WERI-Rb-1 (cell line): Measurements from ENCODE around the gene TLR3.

Experiments used
- DNase-seq: peaks from one replicate; pipeline ENCODE4 v3.0.0-alpha.2; 2020
- H3K27ac ChIP-seq: fragments of 250-450 bp; sonication (Bioruptor Pico); 2 replicates; pipeline ENCODE4 v1.5.1; 2020; ENCODE audit warnings: mild to moderate bottlenecking, moderate library complexity
- H3K27me3 ChIP-seq: fragments of 250-450 bp; sonication (Bioruptor Pico); 2 replicates; pipeline ENCODE4 v1.5.1; 2021; ENCODE audit warnings: mild to moderate bottlenecking, low read depth, moderate library complexity; ENCODE audit not compliant: insufficient read depth, severe bottlenecking
- H3K36me3 ChIP-seq: fragments of 250-450 bp; sonication (Bioruptor Pico); 2 replicates; pipeline ENCODE4 v1.5.1; 2020; ENCODE audit warnings: mild to moderate bottlenecking, moderate library complexity
- H3K4me3 ChIP-seq: 2 replicates; pipeline ENCODE4 v1.5.1; 2011; ENCODE audit warnings: low read depth, mild to moderate bottlenecking, control low read depth, low read length
- H3K9me3 ChIP-seq: fragments of 250-450 bp; sonication (Bioruptor Pico); 2 replicates; pipeline ENCODE4 v1.5.1; 2021; ENCODE audit warnings: mild to moderate bottlenecking, moderate library complexity; ENCODE audit not compliant: severe bottlenecking
- CTCF ChIP-seq: IDR thresholded peaks from 2 replicates; pipeline ENCODE4 v1.5.1; 2011; ENCODE audit warnings: low read depth, mild to moderate bottlenecking, control low read depth, inconsistent platforms, low read length

Gene TLR3

GRCh38 chr4:186023975-186024374 is 45.0 kb upstream of the TLR3 start:
- no peak overlapping the region for H3K27ac ChIP-seq
- no peaks in the 10 kb centered on the region for H3K36me3 ChIP-seq
- no peaks in the 10 kb centered on the region for H3K27me3 ChIP-seq
- no peak overlapping the region for H3K4me3 ChIP-seq
- H3K9me3 ChIP-seq: no peaks in the 10 kb centered on the region
- DNase-seq: no peak
- no peak for TF ChIP-seq CTCF

- no peaks in the 10 kb centered on the region for H3K27me3 ChIP-seq
- no peak for DNase-seq
- H3K36me3 ChIP-seq: no peaks in the 10 kb centered on the region
- no peaks in the 10 kb centered on the region for H3K9me3 ChIP-seq
- TF ChIP-seq CTCF: no peak
- no peak overlapping the region for H3K4me3 ChIP-seq
- no peak overlapping the region for H3K27ac ChIP-seq
Measured at GRCh38 chr4:186024637-186025407, 44.1 kb upstream of the TLR3 start.

GRCh38 chr4:186025408-186025690 is 43.6 kb upstream of the TLR3 start:
- Histone ChIP-seq H3K9me3 (no peaks in the 10 kb centered on the region), H3K27me3 (no peaks in the 10 kb centered on the region), H3K36me3 (no peaks in the 10 kb centered on the region), H3K27ac (no peak overlapping the region), H3K4me3 (no peak overlapping the region)
- no peak for DNase-seq
- TF ChIP-seq CTCF: no peak

GRCh38 chr4:186027405-186027804 is 41.6 kb upstream of the TLR3 start:
- no peak overlapping the region for H3K4me3 ChIP-seq

GRCh38 chr4:186029571-186030398 is 39.2 kb upstream of the TLR3 start:
- Histone ChIP-seq H3K9me3 (no peaks in the 10 kb centered on the region), H3K36me3 (no peaks in the 10 kb centered on the region), H3K27ac (peak overlapping the region; percentile 8), H3K27me3 (no peaks in the 10 kb centered on the region), H3K4me3 (peak overlapping the region; percentile 2; the same call in 1 of the 2 replicates)
- no peak for TF ChIP-seq CTCF
- DNase-seq: peak; percentile 46

More at GRCh38 chr4:186027405-186027804, 41.6 kb upstream of the TLR3 start:
- no peak for DNase-seq
- no peak for TF ChIP-seq CTCF
- Histone ChIP-seq H3K27me3 (no peaks in the 10 kb centered on the region), H3K27ac (no peak overlapping the region), H3K9me3 (no peaks in the 10 kb centered on the region), H3K36me3 (no peaks in the 10 kb centered on the region)
